Measurements from ENCODE around the gene PKP4.

The PKP4 gene

GRCh38 chr2:158484892-158485556 lies 28.3 kb downstream of the PKP4 start:
- TF ChIP-seq REST (IDR thresholded peaks at IDR 0.05; ENCODE audit: insufficient read depth in 1 of 2, low read depth in 2 of 2, low read length in 2 of 2) (no peak), FOXP2 (optimal IDR thresholded peaks at IDR 0.05; ENCODE audit: borderline replicate concordance, extremely low read depth, extremely low read length, insufficient read depth) (no peak), POLR2AphosphoS5 (IDR thresholded peaks at IDR 0.05; ENCODE audit: low read depth, low read length) (no peak), TAF1 (IDR thresholded peaks at IDR 0.05; ENCODE audit: borderline replicate concordance, insufficient read depth, low read length) (no peak), SIN3A (IDR thresholded peaks at IDR 0.05; ENCODE audit: borderline replicate concordance, insufficient read depth, low read length) (no peak)

- no peak for TF ChIP-seq TAF1 (IDR thresholded peaks at IDR 0.05; ENCODE audit: borderline replicate concordance, insufficient read depth, low read length)
These were observed 29.6 kb downstream of the PKP4 start for GRCh38 chr2:158486150-158486969.

GRCh38 chr2:158486970-158487325 lies 30.2 kb downstream of the PKP4 start:
- TF ChIP-seq TAF1 (IDR thresholded peaks at IDR 0.05; ENCODE audit: borderline replicate concordance, insufficient read depth, low read length) (no peak), POLR2AphosphoS5 (IDR thresholded peaks at IDR 0.05; ENCODE audit: low read depth, low read length) (no peak), FOXP2 (optimal IDR thresholded peaks at IDR 0.05; ENCODE audit: borderline replicate concordance, extremely low read depth, extremely low read length, insufficient read depth) (no peak), SIN3A (IDR thresholded peaks at IDR 0.05; ENCODE audit: borderline replicate concordance, insufficient read depth, low read length) (no peak), REST (IDR thresholded peaks at IDR 0.05; ENCODE audit: insufficient read depth in 1 of 2, low read depth in 2 of 2, low read length in 2 of 2) (no peak)

- TF ChIP-seq FOXP2 (optimal IDR thresholded peaks at IDR 0.05; ENCODE audit: borderline replicate concordance, extremely low read depth, extremely low read length, insufficient read depth) (no peak), TAF1 (IDR thresholded peaks at IDR 0.05; ENCODE audit: borderline replicate concordance, insufficient read depth, low read length) (no peak), REST (IDR thresholded peaks at IDR 0.05; ENCODE audit: insufficient read depth in 1 of 2, low read depth in 2 of 2, low read length in 2 of 2) (no peak), SIN3A (IDR thresholded peaks at IDR 0.05; ENCODE audit: borderline replicate concordance, insufficient read depth, low read length) (no peak), POLR2AphosphoS5 (IDR thresholded peaks at IDR 0.05; ENCODE audit: low read depth, low read length) (no peak)
These were observed 30.7 kb downstream of the PKP4 start for GRCh38 chr2:158487419-158487818.

DNA sequence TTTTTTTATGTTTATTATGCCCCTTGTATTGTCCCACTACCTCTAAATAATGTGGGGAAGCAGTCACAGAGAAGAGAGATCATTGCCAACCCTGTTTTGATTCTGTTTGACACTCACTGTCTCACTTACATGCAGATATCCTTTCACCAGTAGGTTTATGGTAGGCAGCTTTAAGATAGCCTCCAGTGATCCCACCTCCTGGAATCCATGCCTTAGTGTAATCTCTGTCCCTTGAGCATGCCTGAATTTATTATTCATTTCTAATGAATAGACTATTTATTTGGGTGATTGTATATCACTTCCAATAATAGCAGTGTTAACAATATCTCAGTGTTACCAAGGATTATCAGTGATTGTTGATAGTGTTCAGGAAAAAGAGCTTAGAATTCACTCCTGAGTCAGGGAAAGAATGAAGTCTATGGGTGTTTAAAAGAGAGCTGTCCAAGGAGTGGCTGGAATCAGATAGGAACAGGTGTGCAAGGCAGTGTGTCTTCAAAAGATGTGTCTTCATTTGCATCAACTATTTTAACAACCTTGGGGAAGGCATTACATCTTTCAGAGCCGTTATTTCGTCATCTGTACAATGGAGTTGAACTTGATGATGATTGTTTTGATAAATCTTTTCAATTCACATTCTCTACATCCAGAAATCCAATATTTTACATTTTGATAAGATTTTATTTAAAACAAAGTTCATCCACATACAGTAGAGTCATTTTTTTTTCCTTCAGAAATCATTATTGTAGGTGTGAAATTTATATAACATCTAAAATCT lies 31.9 kb downstream of the PKP4 start:
- TF ChIP-seq REST (IDR thresholded peaks at IDR 0.05; ENCODE audit: insufficient read depth in 1 of 2, low read depth in 2 of 2, low read length in 2 of 2) (no peak), POLR2AphosphoS5 (IDR thresholded peaks at IDR 0.05; ENCODE audit: low read depth, low read length) (no peak), SIN3A (IDR thresholded peaks at IDR 0.05; ENCODE audit: borderline replicate concordance, insufficient read depth, low read length) (no peak), TAF1 (IDR thresholded peaks at IDR 0.05; ENCODE audit: borderline replicate concordance, insufficient read depth, low read length) (no peak), FOXP2 (optimal IDR thresholded peaks at IDR 0.05; ENCODE audit: borderline replicate concordance, extremely low read depth, extremely low read length, insufficient read depth) (no peak)
